H9 (cell line): ENCODE data around the gene VASP. TPM values are rescaled to one million over a fixed set of nuclear protein-coding genes. Genes with fewer than 3 reads are reported as not detected.

Experiments used
- DNase-seq: peaks from one replicate; pipeline ENCODE4 v3.0.0-alpha.2; 2017
- H2AFZ ChIP-seq: one replicate; pipeline ENCODE4 v1.6.1; 2013; ENCODE audit warnings: mild to moderate bottlenecking, low read length, control low read depth, moderate library complexity
- H2AK5ac ChIP-seq: 2 replicates; pipeline ENCODE4 v1.6.1; 2013; ENCODE audit warnings: low read length, control low read depth, mixed read lengths; ENCODE audit not compliant: insufficient read length
- H2BK120ac ChIP-seq: one replicate; pipeline ENCODE4 v1.6.1; 2013; ENCODE audit warnings: low read depth, mild to moderate bottlenecking, low read length, control low read depth, inconsistent platforms; ENCODE audit not compliant: poor library complexity, severe bottlenecking
- H2BK12ac ChIP-seq: 2 replicates; pipeline ENCODE4 v1.6.1; 2013; ENCODE audit warnings: low read length, control low read depth, mixed read lengths, low read depth; ENCODE audit not compliant: insufficient read length
- H2BK15ac ChIP-seq: 2 replicates; pipeline ENCODE4 v1.6.1; 2013; ENCODE audit warnings: low read depth, low read length, control low read depth
- H2BK20ac ChIP-seq: one replicate; pipeline ENCODE4 v1.6.1; 2013; ENCODE audit warnings: low read depth, mild to moderate bottlenecking, low read length, control low read depth, inconsistent platforms; ENCODE audit not compliant: poor library complexity, severe bottlenecking
- H2BK5ac ChIP-seq: 2 replicates; pipeline ENCODE4 v1.6.1; 2013; ENCODE audit warnings: low read length, control low read depth, mixed read lengths; ENCODE audit not compliant: insufficient read length
- H3K14ac ChIP-seq: 2 replicates; pipeline ENCODE4 v1.6.1; 2013; ENCODE audit warnings: low read length, control low read depth; ENCODE audit not compliant: insufficient read depth
- H3K18ac ChIP-seq: 2 replicates; pipeline ENCODE4 v1.6.1; 2013; ENCODE audit warnings: low read depth, mild to moderate bottlenecking, mixed read lengths, low read length, control low read depth; ENCODE audit not compliant: insufficient read length
- H3K23ac ChIP-seq: 2 replicates; pipeline ENCODE4 v1.6.1; 2013; ENCODE audit warnings: low read length, control low read depth, mixed read lengths, low read depth; ENCODE audit not compliant: insufficient read length
- H3K23me2 ChIP-seq: 2 replicates; pipeline ENCODE4 v1.6.1; 2013; ENCODE audit warnings: low read depth, mild to moderate bottlenecking, mixed read lengths, low read length, control low read depth; ENCODE audit not compliant: insufficient read length, poor library complexity, severe bottlenecking
- H3K27ac ChIP-seq: 2 replicates; pipeline ENCODE4 v1.5.1; 2013; ENCODE audit warnings: low read length, control low read depth, mixed read lengths, low read depth; ENCODE audit not compliant: insufficient read length
- H3K27me3 ChIP-seq: 2 replicates; pipeline ENCODE4 v1.6.1; 2013; ENCODE audit warnings: low read length, control low read depth, inconsistent platforms; ENCODE audit not compliant: insufficient read depth
- H3K4ac ChIP-seq: 2 replicates; pipeline ENCODE4 v1.6.1; 2013; ENCODE audit warnings: low read depth, mild to moderate bottlenecking, control low read depth, inconsistent platforms, low read length, moderate library complexity
- H3K4me1 ChIP-seq: 2 replicates; pipeline ENCODE4 v1.6.1; 2013; ENCODE audit warnings: low read length, control low read depth, inconsistent platforms; ENCODE audit not compliant: insufficient read depth
- H3K4me2 ChIP-seq: 2 replicates; pipeline ENCODE4 v1.6.1; 2013; ENCODE audit warnings: low read length, control low read depth, mixed read lengths; ENCODE audit not compliant: insufficient read length, insufficient read depth
- H3K56ac ChIP-seq: 2 replicates; pipeline ENCODE4 v1.6.1; 2013; ENCODE audit warnings: low read depth, mild to moderate bottlenecking, mixed read lengths, low read length, control low read depth; ENCODE audit not compliant: insufficient read length
- H3K79me1 ChIP-seq: 2 replicates; pipeline ENCODE4 v1.6.1; 2013; ENCODE audit warnings: low read depth, mild to moderate bottlenecking, moderate library complexity, low read length, control low read depth, inconsistent platforms; ENCODE audit not compliant: insufficient read depth, poor library complexity, severe bottlenecking
- H3K79me2 ChIP-seq: 2 replicates; pipeline ENCODE4 v1.6.1; 2013; ENCODE audit warnings: low read length, control low read depth, inconsistent platforms; ENCODE audit not compliant: insufficient read depth
- H3K9ac ChIP-seq: 2 replicates; pipeline ENCODE4 v1.6.1; 2013; ENCODE audit warnings: low read length, control low read depth, mixed read lengths; ENCODE audit not compliant: insufficient read length; ENCODE audit errors: extremely low read depth
- H3K9me3 ChIP-seq: one replicate; pipeline ENCODE4 v1.6.1; 2013; ENCODE audit warnings: low read depth, low read length, inconsistent platforms; ENCODE audit not compliant: control insufficient read depth
- H3T11ph ChIP-seq: one replicate; pipeline ENCODE4 v1.6.1; 2013; ENCODE audit warnings: mild to moderate bottlenecking, low read length, control low read depth, inconsistent platforms
- H4K20me1 ChIP-seq: one replicate; pipeline ENCODE4 v1.6.1; 2013; ENCODE audit not compliant: control insufficient read depth, insufficient read length, insufficient read depth
- H4K5ac ChIP-seq: 2 replicates; pipeline ENCODE4 v1.6.1; 2013; ENCODE audit warnings: low read depth, mild to moderate bottlenecking, mixed read lengths, low read length, control low read depth; ENCODE audit not compliant: insufficient read length
- H4K8ac ChIP-seq: replicated peaks from 2 replicates; pipeline ENCODE4 v1.6.1; 2013; ENCODE audit warnings: low read length, control low read depth, mixed read lengths, low read depth; ENCODE audit not compliant: insufficient read length
- H4K91ac ChIP-seq: 2 replicates; pipeline ENCODE4 v1.6.1; 2013; ENCODE audit warnings: low read depth, mild to moderate bottlenecking, moderate library complexity, mixed read lengths, low read length, control low read depth; ENCODE audit not compliant: insufficient read length
- H3K27ac Mint-ChIP-seq, 3 experiments: 2 replicates in 2 of 3; 3 replicates in 1 of 3; pipeline ENCODE4 v1.8.0; 2020 to 2021; ENCODE audit warnings: mixed read lengths in 3 of 3, mild to moderate bottlenecking in 1 of 3, moderate library complexity in 1 of 3
- H3K27me3 Mint-ChIP-seq: 2 replicates; pipeline ENCODE4 v1.8.0; 2021; ENCODE audit warnings: low read depth, mild to moderate bottlenecking, moderate library complexity, mixed read lengths
- H3K36me3 Mint-ChIP-seq, 3 experiments: 2 replicates in 2 of 3; 3 replicates in 1 of 3; pipeline ENCODE4 v1.8.0; 2020 to 2021; ENCODE audit warnings: low read depth in 3 of 3, mixed read lengths in 3 of 3; ENCODE audit not compliant: insufficient read depth in 1 of 3
- H3K4me1 Mint-ChIP-seq, 2 experiments: 2 replicates each; pipeline ENCODE4 v1.8.0; 2020; ENCODE audit warnings: mixed read lengths in 2 of 2
- H3K4me3 Mint-ChIP-seq, 2 experiments: 2 replicates in 1 of 2; 3 replicates in 1 of 2; pipeline ENCODE4 v1.8.0; 2020 to 2021; ENCODE audit warnings: mild to moderate bottlenecking in 2 of 2, mixed read lengths in 2 of 2, moderate library complexity in 1 of 2
- H3K9me3 Mint-ChIP-seq, 2 experiments: 2 replicates in 1 of 2; 3 replicates in 1 of 2; pipeline ENCODE4 v1.8.0; 2020; ENCODE audit warnings: mild to moderate bottlenecking in 2 of 2, mixed read lengths in 2 of 2, moderate library complexity in 1 of 2
- WGBS: extraction: QIAGEN DNeasy Blood & Tissue Kit; methylation state at CpG from one replicate; pipeline ENCODE4 v1.1.7; 2013; ENCODE audit warnings: missing lambda C conversion rate, low lambda C conversion rate, mixed read lengths; ENCODE audit not compliant: insufficient read length; ENCODE audit errors: extremely low coverage; 5-methylcytosine and 5-hydroxymethylcytosine counted together
- total RNA-seq: library from RNA; stranded (reverse); gene quantifications from 2 replicates; pipeline ENCODE4 v1.2.1, GENCODE V29; 2021
- TF ChIP-seq, protein P1 (sequence below): fragments of 200-600 bp; sonication (generic); conservative IDR thresholded peaks from 3 replicates; pipeline ENCODE4 v1.8.0; 2021; ENCODE audit warnings: antibody characterized with exemption, mild to moderate bottlenecking

Gene VASP
- total RNA-seq, 1 experiment from 2014 or later = 157 TPM

DNA sequence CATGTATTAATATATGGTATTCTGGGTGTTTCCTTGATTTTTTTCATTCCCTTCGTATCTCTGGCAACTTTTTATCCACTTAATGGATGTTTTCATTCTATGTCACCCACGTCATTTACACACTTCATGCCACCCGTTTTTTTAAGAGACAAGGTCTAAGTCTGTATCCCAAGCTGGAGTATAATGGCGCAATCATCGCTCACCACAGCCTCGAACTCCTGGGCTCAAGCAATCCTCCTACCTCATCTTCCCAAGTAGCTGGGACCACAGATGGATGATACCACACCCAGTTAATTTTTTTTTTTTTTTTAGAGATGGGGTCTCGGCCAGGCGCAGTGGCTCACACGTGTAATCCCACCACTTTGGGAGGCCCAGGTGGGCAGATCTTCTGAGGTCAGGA is 3.4 kb upstream of the VASP start:
- TF ChIP-seq, protein P1, sequence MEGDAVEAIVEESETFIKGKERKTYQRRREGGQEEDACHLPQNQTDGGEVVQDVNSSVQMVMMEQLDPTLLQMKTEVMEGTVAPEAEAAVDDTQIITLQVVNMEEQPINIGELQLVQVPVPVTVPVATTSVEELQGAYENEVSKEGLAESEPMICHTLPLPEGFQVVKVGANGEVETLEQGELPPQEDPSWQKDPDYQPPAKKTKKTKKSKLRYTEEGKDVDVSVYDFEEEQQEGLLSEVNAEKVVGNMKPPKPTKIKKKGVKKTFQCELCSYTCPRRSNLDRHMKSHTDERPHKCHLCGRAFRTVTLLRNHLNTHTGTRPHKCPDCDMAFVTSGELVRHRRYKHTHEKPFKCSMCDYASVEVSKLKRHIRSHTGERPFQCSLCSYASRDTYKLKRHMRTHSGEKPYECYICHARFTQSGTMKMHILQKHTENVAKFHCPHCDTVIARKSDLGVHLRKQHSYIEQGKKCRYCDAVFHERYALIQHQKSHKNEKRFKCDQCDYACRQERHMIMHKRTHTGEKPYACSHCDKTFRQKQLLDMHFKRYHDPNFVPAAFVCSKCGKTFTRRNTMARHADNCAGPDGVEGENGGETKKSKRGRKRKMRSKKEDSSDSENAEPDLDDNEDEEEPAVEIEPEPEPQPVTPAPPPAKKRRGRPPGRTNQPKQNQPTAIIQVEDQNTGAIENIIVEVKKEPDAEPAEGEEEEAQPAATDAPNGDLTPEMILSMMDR = no peak
- H4K91ac ChIP-seq = no peak overlapping the region
- H3K27ac ChIP-seq = no peak overlapping the region
- Mint-ChIP-seq H3K4me1 (peaks cover 25 to 42% of the 10 kb centered on the region in 2 experiments), H3K27me3 (peaks cover 16% of the 10 kb centered on the region), H3K9me3 (no peaks in the 10 kb centered on the region; a peak in 2 of 5 replicates), H3K27ac (no peak overlapping the region), H3K4me3 (no peak overlapping the region), H3K36me3 (peaks cover 0 to 4% (median 0%) of the 10 kb centered on the region in 3 experiments; a peak in 1 of 7 replicates)
- H3K27me3 ChIP-seq = no peaks in the 10 kb centered on the region
- H2BK5ac ChIP-seq = no peak overlapping the region
- H3K9ac ChIP-seq = no peak overlapping the region
- no peak for DNase-seq
- H3K56ac ChIP-seq = no peak overlapping the region
- H4K8ac ChIP-seq = no peak overlapping the region
- no peak overlapping the region for H3K18ac ChIP-seq
- H3K9me3 ChIP-seq = no peaks in the 10 kb centered on the region
- no peaks in the 10 kb centered on the region for H4K20me1 ChIP-seq
- no peak overlapping the region for H2AFZ ChIP-seq
- no peak overlapping the region for H2BK12ac ChIP-seq
- peaks cover 2% of the 10 kb centered on the region for H3K79me1 ChIP-seq
- no peak overlapping the region for H4K5ac ChIP-seq
- H3K23ac ChIP-seq = no peak overlapping the region
- peaks cover 4% of the 10 kb centered on the region; the same call in 1 of the 2 replicates for H3K4me1 ChIP-seq
- H2BK20ac ChIP-seq = no peak overlapping the region
- H2BK120ac ChIP-seq = no peak overlapping the region
- no peak overlapping the region for H2AK5ac ChIP-seq
- no peak overlapping the region for H3K14ac ChIP-seq
- H3K4me2 ChIP-seq = no peak overlapping the region
- H3K79me2 ChIP-seq = peaks cover 7% of the 10 kb centered on the region; the same call in 1 of the 2 replicates
- no peak overlapping the region for H3K4ac ChIP-seq
- no peak overlapping the region for H3T11ph ChIP-seq
- WGBS = no CpG with 5 or more reads among the region's 9 CpGs
- H3K23me2 ChIP-seq = peaks cover 15% of the 10 kb centered on the region
- no peak overlapping the region for H2BK15ac ChIP-seq
